ENCODE results near the gene LMLN. TPM values are rescaled to one million over a fixed set of nuclear protein-coding genes. Genes with fewer than 3 reads are reported as not detected.

Gene LMLN
- total RNA-seq, 2 donors from 2014 or later = 10.0 to 10.5 TPM

DNA sequence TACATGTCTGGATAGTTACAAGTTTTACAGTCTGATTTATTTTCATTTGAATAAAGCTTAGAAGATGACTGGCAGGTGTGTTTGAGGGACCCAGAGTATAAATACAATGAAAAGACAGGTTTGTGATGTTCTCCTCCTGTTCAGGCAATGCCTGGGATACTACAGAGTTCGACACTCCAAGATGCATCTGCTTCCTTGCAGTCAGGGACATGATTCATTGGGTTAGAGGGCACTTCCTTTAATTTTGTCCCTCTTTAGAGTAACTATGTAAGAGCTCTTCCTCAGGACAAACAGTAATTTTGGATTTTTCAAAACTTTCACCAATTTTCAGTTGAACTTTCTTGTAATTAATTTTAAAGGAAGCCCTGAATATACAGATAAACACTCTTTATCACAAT is 102.0 kb downstream of the LMLN start:
- Histone ChIP-seq H3K27me3 (ENCODE audit: control insufficient read depth, insufficient read depth, low read length, poor library complexity, severe bottlenecking) (peaks cover 13% of the 10 kb centered on the region), H3K4me1 (ENCODE audit: control insufficient read depth, insufficient read depth, low read length) (no peaks in the 10 kb centered on the region), H3K9me3 (ENCODE audit: control insufficient read depth, low read length) (no peaks in the 10 kb centered on the region), H3K36me3 (ENCODE audit: control insufficient read depth, insufficient read depth, low read length) (no peaks in the 10 kb centered on the region), H3K9ac (ENCODE audit: extremely low read depth, low read length, poor library complexity, severe bottlenecking) (no peak overlapping the region), H3K27ac (ENCODE audit: low read depth, low read length) (no peak overlapping the region), H3K4me3 (ENCODE audit: low read length) (no peak overlapping the region)
- WGBS, 2 experiments (ENCODE audit: insufficient coverage in 1 of 2, insufficient read length in 1 of 2) = 33 to 55% methylated on average over 1 of the region's 1 CpG
- Mint-ChIP-seq H3K4me3 (no peak overlapping the region), H3K36me3 (ENCODE audit: low read depth) (no peaks in the 10 kb centered on the region), H3K4me1 (no peaks in the 10 kb centered on the region), H3K9me3 (peaks cover 1% of the 10 kb centered on the region), H3K27me3 (ENCODE audit: insufficient read depth) (peaks cover 29% of the 10 kb centered on the region), H3K27ac (no peak overlapping the region)
- no peak for TF ChIP-seq CTCF (conservative IDR thresholded peaks at IDR 0.05)
- DNase-seq = no peak

- Histone ChIP-seq H3K4me3 (ENCODE audit: low read length) (no peak overlapping the region), H3K36me3 (ENCODE audit: control insufficient read depth, insufficient read depth, low read length) (no peaks in the 10 kb centered on the region), H3K27ac (ENCODE audit: low read depth, low read length) (no peak overlapping the region), H3K27me3 (ENCODE audit: control insufficient read depth, insufficient read depth, low read length, poor library complexity, severe bottlenecking) (peaks cover 13% of the 10 kb centered on the region), H3K9ac (ENCODE audit: extremely low read depth, low read length, poor library complexity, severe bottlenecking) (no peak overlapping the region), H3K9me3 (ENCODE audit: control insufficient read depth, low read length) (no peaks in the 10 kb centered on the region), H3K4me1 (ENCODE audit: control insufficient read depth, insufficient read depth, low read length) (no peaks in the 10 kb centered on the region)
- 83 to 93% methylated on average over 5 of the region's 5 CpGs for WGBS, 2 experiments (ENCODE audit: insufficient coverage in 1 of 2, insufficient read length in 1 of 2)
- H3K4me3 Mint-ChIP-seq = no peak overlapping the region
- no peaks in the 10 kb centered on the region for H3K9me3 Mint-ChIP-seq
- H3K27ac Mint-ChIP-seq = no peak overlapping the region
- DNase-seq = no peak
- no peaks in the 10 kb centered on the region for H3K4me1 Mint-ChIP-seq
- H3K36me3 Mint-ChIP-seq (ENCODE audit: low read depth) = no peaks in the 10 kb centered on the region
- H3K27me3 Mint-ChIP-seq (ENCODE audit: insufficient read depth) = peaks cover 20% of the 10 kb centered on the region
- TF ChIP-seq CTCF (conservative IDR thresholded peaks at IDR 0.05) = no peak
Measured at GRCh38 chr3:198064420-198064819, 104.4 kb downstream of the LMLN start.

- no peak overlapping the region for H3K4me3 Mint-ChIP-seq
Measured at GRCh38 chr3:198065897-198066296, 105.9 kb downstream of the LMLN start.

More at GRCh38 chr3:198065897-198066296, 105.9 kb downstream of the LMLN start:
- Mint-ChIP-seq H3K36me3 (ENCODE audit: low read depth) (no peaks in the 10 kb centered on the region), H3K27me3 (ENCODE audit: insufficient read depth) (peaks cover 16% of the 10 kb centered on the region), H3K9me3 (no peaks in the 10 kb centered on the region), H3K4me1 (no peaks in the 10 kb centered on the region), H3K27ac (no peak overlapping the region)
- H3K9ac ChIP-seq (ENCODE audit: extremely low read depth, low read length, poor library complexity, severe bottlenecking) = no peak overlapping the region
- H3K4me3 ChIP-seq (ENCODE audit: low read length) = no peak overlapping the region
- no peaks in the 10 kb centered on the region for H3K36me3 ChIP-seq (ENCODE audit: control insufficient read depth, insufficient read depth, low read length)
- H3K27me3 ChIP-seq (ENCODE audit: control insufficient read depth, insufficient read depth, low read length, poor library complexity, severe bottlenecking) = peaks cover 12% of the 10 kb centered on the region
- WGBS, 2 experiments (ENCODE audit: insufficient coverage in 1 of 2, insufficient read length in 1 of 2) = 88% methylated on average over 2 of the region's 2 CpGs
- H3K27ac ChIP-seq (ENCODE audit: low read depth, low read length) = no peak overlapping the region
- peaks cover 3% of the 10 kb centered on the region for H3K9me3 ChIP-seq (ENCODE audit: control insufficient read depth, low read length)
- no peak for DNase-seq
- no peaks in the 10 kb centered on the region for H3K4me1 ChIP-seq (ENCODE audit: control insufficient read depth, insufficient read depth, low read length)
- no peak for TF ChIP-seq CTCF (conservative IDR thresholded peaks at IDR 0.05)

Data from endodermal cell (in vitro differentiated cells).